Gastroesophageal sphincter (tissue), 4 donors: ENCODE measurements around the gene GALNT18. TPM values are rescaled to one million over a fixed set of nuclear protein-coding genes. Genes with fewer than 3 reads are reported as not detected.

Experiments used
- ATAC-seq: fragments of 150-250 bp; one replicate; pipeline ENCODE4 v1.9.1; 2016; ENCODE audit warnings: mild to moderate bottlenecking, moderate library complexity
- H3K27ac ChIP-seq, 4 donors: fragments of 200-600 bp; sonication (generic) in 3 of 4; 1 replicate in 3 of 4; 2 replicates in 1 of 4; pipeline ENCODE4 v1.5.1; 2016 to 2019
- H3K27me3 ChIP-seq: fragments of 200-600 bp; sonication (generic); one replicate; pipeline ENCODE4 v1.5.1; 2019
- H3K36me3 ChIP-seq, 2 donors: fragments of 200-600 bp; sonication (generic); one replicate each; pipeline ENCODE4 v1.5.1; 2019; ENCODE audit warnings: control low read depth in 1 of 2
- H3K4me1 ChIP-seq, 3 donors: fragments of 200-600 bp; sonication (generic); 1 replicate in 2 of 3; 2 replicates in 1 of 3; pipeline ENCODE4 v1.5.1; 2016 to 2019; ENCODE audit warnings: control low read depth in 2 of 3
- H3K4me3 ChIP-seq, 2 donors: fragments of 200-600 bp; sonication (generic); one replicate each; pipeline ENCODE4 v1.5.1; 2019; ENCODE audit warnings: mild to moderate bottlenecking in 1 of 2, moderate library complexity in 1 of 2
- H3K9me3 ChIP-seq, 3 donors: fragments of 200-600 bp; sonication (generic); one replicate each; pipeline ENCODE4 v1.5.1; 2017 to 2019; ENCODE audit warnings: control low read depth in 2 of 3
- EP300 ChIP-seq: sonication (generic); formaldehyde crosslinking; IDR thresholded peaks from one replicate; pipeline ENCODE4 v1.6.1; 2017; ENCODE audit warnings: antibody characterized with exemption, mild to moderate bottlenecking
- POLR2A ChIP-seq, 2 donors: fragments of 450-650 bp; IDR thresholded peaks; one replicate each; pipeline ENCODE4 v1.6.1; 2017; ENCODE audit warnings: antibody characterized with exemption in 2 of 2, mild to moderate bottlenecking in 2 of 2, moderate library complexity in 1 of 2
- POLR2AphosphoS5 ChIP-seq: sonication (generic); formaldehyde crosslinking; IDR thresholded peaks from one replicate; pipeline ENCODE4 v1.6.1; 2017; ENCODE audit warnings: antibody characterized with exemption
- WGBS, 2 donors: methylation state at CpG; one replicate each; pipeline ENCODE4 v1.1.5; 2018; ENCODE audit warnings: low coverage in 1 of 2; 5-methylcytosine and 5-hydroxymethylcytosine counted together
- total RNA-seq, 4 donors: library from RNA; depleted of rRNA; stranded (reverse); fragments of >200 nt; gene quantifications; one replicate each; pipeline ENCODE4 v1.1.0, GENCODE V29; 2016
- TF ChIP-seq, protein P1 (sequence below), 4 experiments: fragments of 200-600 bp in 2 of 4; fragments of 450-650 bp in 2 of 4; sonication (generic) in 1 of 4; IDR thresholded peaks; one replicate each; pipeline ENCODE4 v1.5.1; 2017 to 2019; ENCODE audit warnings: antibody characterized with exemption in 4 of 4, mild to moderate bottlenecking in 2 of 4, moderate library complexity in 2 of 4

Gene GALNT18
- total RNA-seq, 4 donors from 2014 or later: 16.0 to 65.6 (median 35.2) TPM

- Histone ChIP-seq H3K4me1 (peaks cover 0 to 42% (median 0%) of the 10 kb centered on the region in 3 donors), H3K4me3 (no peak overlapping the region), H3K27me3 (no peaks in the 10 kb centered on the region), H3K27ac (peak overlapping the region in 1 of 4 donors; percentile 41), H3K36me3 (no peaks in the 10 kb centered on the region), H3K9me3 (no peaks in the 10 kb centered on the region)
- WGBS, 2 donors: 75% methylated on average over 2 of the region's 4 CpGs; no CpG with 5 or more reads in 1 of the 2 donors
- TF ChIP-seq EP300 (no peak), POLR2A (IDR thresholded peaks at IDR 0.05) (no peak), POLR2AphosphoS5 (no peak)
- TF ChIP-seq, protein P1, sequence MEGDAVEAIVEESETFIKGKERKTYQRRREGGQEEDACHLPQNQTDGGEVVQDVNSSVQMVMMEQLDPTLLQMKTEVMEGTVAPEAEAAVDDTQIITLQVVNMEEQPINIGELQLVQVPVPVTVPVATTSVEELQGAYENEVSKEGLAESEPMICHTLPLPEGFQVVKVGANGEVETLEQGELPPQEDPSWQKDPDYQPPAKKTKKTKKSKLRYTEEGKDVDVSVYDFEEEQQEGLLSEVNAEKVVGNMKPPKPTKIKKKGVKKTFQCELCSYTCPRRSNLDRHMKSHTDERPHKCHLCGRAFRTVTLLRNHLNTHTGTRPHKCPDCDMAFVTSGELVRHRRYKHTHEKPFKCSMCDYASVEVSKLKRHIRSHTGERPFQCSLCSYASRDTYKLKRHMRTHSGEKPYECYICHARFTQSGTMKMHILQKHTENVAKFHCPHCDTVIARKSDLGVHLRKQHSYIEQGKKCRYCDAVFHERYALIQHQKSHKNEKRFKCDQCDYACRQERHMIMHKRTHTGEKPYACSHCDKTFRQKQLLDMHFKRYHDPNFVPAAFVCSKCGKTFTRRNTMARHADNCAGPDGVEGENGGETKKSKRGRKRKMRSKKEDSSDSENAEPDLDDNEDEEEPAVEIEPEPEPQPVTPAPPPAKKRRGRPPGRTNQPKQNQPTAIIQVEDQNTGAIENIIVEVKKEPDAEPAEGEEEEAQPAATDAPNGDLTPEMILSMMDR (IDR thresholded peaks at IDR 0.05): no peak
- no peak for ATAC-seq
Observed at GRCh38 chr11:11416917-11417316, 204.9 kb downstream of the GALNT18 start.

DNA sequence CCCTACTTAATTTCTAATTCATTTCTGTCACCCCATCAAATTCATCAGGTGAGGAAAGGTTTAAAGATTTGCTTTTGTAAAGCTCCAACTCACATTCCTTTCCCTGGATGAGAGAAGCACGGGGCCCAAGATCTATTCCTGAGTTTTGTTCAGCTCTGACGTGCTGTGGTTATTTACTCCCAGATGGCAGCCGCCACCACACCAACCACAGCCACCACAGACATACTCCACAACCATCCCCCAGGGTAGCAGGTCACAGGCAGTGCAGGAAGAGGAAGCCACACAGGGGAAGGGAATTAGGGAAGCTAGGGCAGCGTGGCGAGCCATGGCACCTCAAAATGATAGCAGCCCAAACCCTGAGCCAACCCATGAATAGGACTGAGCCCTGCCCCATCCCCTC lies 205.3 kb downstream of the GALNT18 start:
- Histone ChIP-seq H3K27me3 (no peaks in the 10 kb centered on the region), H3K9me3 (no peaks in the 10 kb centered on the region), H3K27ac (peak overlapping the region in 1 of 4 donors; percentile 41), H3K4me3 (no peak overlapping the region), H3K36me3 (no peaks in the 10 kb centered on the region), H3K4me1 (peaks cover 0 to 38% (median 0%) of the 10 kb centered on the region in 3 donors)
- 50 to 59% methylated on average over 1 to 3 of the region's 5 CpGs for WGBS, 2 donors
- no peak for ATAC-seq
- no peak for TF ChIP-seq EP300
- no peak for TF ChIP-seq POLR2A (IDR thresholded peaks at IDR 0.05)
- TF ChIP-seq POLR2AphosphoS5: no peak
- TF ChIP-seq, protein P1 (IDR thresholded peaks at IDR 0.05): no peak

DNA sequence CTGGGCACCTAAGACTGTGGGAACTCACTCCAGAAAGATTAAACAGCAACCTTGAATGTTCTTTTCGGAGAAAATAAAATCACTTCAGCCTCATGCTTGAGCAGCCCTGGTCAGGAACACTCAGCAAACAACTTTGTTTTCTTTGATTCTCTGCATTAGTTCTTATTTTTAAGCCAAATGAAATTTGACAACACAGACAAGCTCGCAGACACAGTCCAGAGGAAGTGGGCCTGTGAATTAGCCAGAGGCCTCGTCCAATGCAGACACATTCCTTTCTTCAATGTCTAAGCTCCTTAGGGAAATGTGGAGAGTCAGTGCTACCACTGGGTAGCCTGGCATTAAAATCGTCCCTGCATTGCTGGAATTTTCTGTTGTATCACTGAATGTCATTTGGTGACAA lies 205.9 kb downstream of the GALNT18 start:
- TF ChIP-seq POLR2A (IDR thresholded peaks at IDR 0.05): no peak
- TF ChIP-seq, protein P1 (IDR thresholded peaks at IDR 0.05): no peak
- no peak for TF ChIP-seq EP300
- no peak for TF ChIP-seq POLR2AphosphoS5
- peak overlapping the region in 1 of 4 donors; percentile 41 for H3K27ac ChIP-seq
- WGBS, 2 donors: 25 to 38% methylated on average over 3 to 4 of the region's 4 CpGs
- no peaks in the 10 kb centered on the region for H3K27me3 ChIP-seq
- ATAC-seq: no peak
- H3K4me3 ChIP-seq: no peak overlapping the region
- H3K9me3 ChIP-seq: no peaks in the 10 kb centered on the region
- no peaks in the 10 kb centered on the region for H3K36me3 ChIP-seq
- peaks cover 0 to 32% (median 0%) of the 10 kb centered on the region in 3 donors for H3K4me1 ChIP-seq

GRCh38 chr11:11414996-11415395 lies 206.8 kb downstream of the GALNT18 start:
- ATAC-seq: no peak
- no peaks in the 10 kb centered on the region for H3K9me3 ChIP-seq
- 93 to 94% methylated on average over 4 to 5 of the region's 7 CpGs for WGBS, 2 donors
- H3K27me3 ChIP-seq: no peaks in the 10 kb centered on the region
- TF ChIP-seq, protein P1 (IDR thresholded peaks at IDR 0.05): no peak
- no peak for TF ChIP-seq POLR2AphosphoS5
- no peak for TF ChIP-seq EP300
- TF ChIP-seq POLR2A (IDR thresholded peaks at IDR 0.05): no peak
- no peaks in the 10 kb centered on the region for H3K36me3 ChIP-seq
- H3K4me3 ChIP-seq: no peak overlapping the region
- H3K27ac ChIP-seq: no peak overlapping the region
- H3K4me1 ChIP-seq: peaks cover 0 to 28% (median 2%) of the 10 kb centered on the region in 3 donors

GRCh38 chr11:11413776-11414175 lies 208.0 kb downstream of the GALNT18 start:
- Histone ChIP-seq H3K36me3 (no peaks in the 10 kb centered on the region), H3K27ac (no peak overlapping the region), H3K27me3 (no peaks in the 10 kb centered on the region), H3K4me1 (peaks cover 0 to 39% (median 14%) of the 10 kb centered on the region in 3 donors), H3K9me3 (no peaks in the 10 kb centered on the region), H3K4me3 (no peak overlapping the region)
- WGBS, 2 donors: 94 to 97% methylated on average over 3 to 4 of the region's 6 CpGs
- no peak for ATAC-seq
- TF ChIP-seq POLR2AphosphoS5: no peak
- TF ChIP-seq, protein P1 (IDR thresholded peaks at IDR 0.05): no peak
- no peak for TF ChIP-seq EP300
- TF ChIP-seq POLR2A (IDR thresholded peaks at IDR 0.05): no peak
